SK-N-SH treated with all-trans-retinoic acid at 6 μM for 48 hours (cell line): ENCODE measurements around the gene MACF1.
"Not testable (repeated sequence)": the region's sequence is repeated elsewhere in the genome, so short reads cannot be mapped to it uniquely, and the experiment has no call there.

Experiments used
- CSDC2 ChIP-seq: fragments of 250-450 bp; sonication (Bioruptor Pico); IDR thresholded peaks from 2 replicates; pipeline ENCODE4 v1.5.0; 2020; ENCODE audit warnings: mild to moderate bottlenecking, moderate library complexity
- ESRRG ChIP-seq: fragments of 250-450 bp; sonication (Bioruptor Pico); IDR thresholded peaks from 2 replicates; pipeline ENCODE4 v1.6.1; 2021; ENCODE audit warnings: mild to moderate bottlenecking
- ISL1 ChIP-seq: fragments of 250-450 bp; sonication (Bioruptor Pico); IDR thresholded peaks from 2 replicates; pipeline ENCODE4 v2.1.2; 2022; ENCODE audit warnings: mild to moderate bottlenecking, moderate library complexity
- OSR1 ChIP-seq: fragments of 250-450 bp; sonication (Bioruptor Pico); IDR thresholded peaks from 2 replicates; pipeline ENCODE4 v1.8.0; 2022; ENCODE audit warnings: moderate library complexity, mild to moderate bottlenecking, inconsistent platforms
- RARB ChIP-seq: fragments of 250-450 bp; sonication (Bioruptor Pico); IDR thresholded peaks from 2 replicates; pipeline ENCODE4 v1.8.0; 2021; ENCODE audit warnings: mild to moderate bottlenecking, moderate library complexity
- SNAI2 ChIP-seq: fragments of 250-450 bp; sonication (Bioruptor Pico); IDR thresholded peaks from 2 replicates; pipeline ENCODE4 v1.5.0; 2020; ENCODE audit warnings: mild to moderate bottlenecking, moderate library complexity
- ZFP30 ChIP-seq: fragments of 450-650 bp; formaldehyde crosslinking; IDR thresholded peaks from 2 replicates; pipeline ENCODE4 v1.5.0; 2022; ENCODE audit warnings: mild to moderate bottlenecking, moderate library complexity
- TF ChIP-seq, protein P1 (sequence below): fragments of 250-450 bp; sonication (Bioruptor Pico); IDR thresholded peaks from 2 replicates; pipeline ENCODE4 v1.8.0; 2020; ENCODE audit warnings: mild to moderate bottlenecking, moderate library complexity, borderline replicate concordance
- TF ChIP-seq, protein P2 (sequence below): fragments of 250-450 bp; sonication (Bioruptor Pico); IDR thresholded peaks from 2 replicates; pipeline ENCODE4 v1.8.0; 2021; ENCODE audit warnings: low read depth, mild to moderate bottlenecking, moderate library complexity, borderline replicate concordance
- TF ChIP-seq, protein P3 (sequence below): fragments of 250-450 bp; sonication (Bioruptor Pico); IDR thresholded peaks from 2 replicates; pipeline ENCODE4 v1.5.0; 2020; ENCODE audit warnings: mild to moderate bottlenecking, moderate library complexity
- TF ChIP-seq, protein P4 (sequence below): fragments of 250-450 bp; sonication (Bioruptor Pico); IDR thresholded peaks from 2 replicates; pipeline ENCODE4 v1.5.1; 2020; ENCODE audit warnings: low read depth, mild to moderate bottlenecking, moderate library complexity

DNA sequence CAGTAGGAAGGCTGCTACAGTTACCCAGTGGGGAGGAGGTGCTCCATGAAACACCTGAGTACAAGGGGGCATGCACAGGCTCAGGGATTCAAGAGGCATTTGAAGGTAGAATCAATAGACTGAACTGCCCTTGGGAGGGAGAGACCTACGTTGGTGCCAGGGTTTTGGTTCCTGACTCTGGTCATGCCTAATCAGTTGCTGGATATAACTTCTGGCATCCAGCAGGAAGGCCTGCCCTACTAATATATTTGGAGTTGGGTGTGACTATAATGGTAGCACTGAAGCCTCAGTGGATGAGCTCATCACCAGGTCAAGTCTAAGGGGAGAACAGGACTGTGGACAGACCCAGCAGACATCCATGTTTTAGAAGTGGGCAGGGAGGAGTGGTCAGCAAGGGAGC is 271.1 kb downstream of the MACF1 start:
- TF ChIP-seq ESRRG, ISL1, SNAI2, ZFP30, RARB, OSR1, CSDC2 (CRISPR knock-in tag): not testable (repeated sequence)
- TF ChIP-seq, protein P1, sequence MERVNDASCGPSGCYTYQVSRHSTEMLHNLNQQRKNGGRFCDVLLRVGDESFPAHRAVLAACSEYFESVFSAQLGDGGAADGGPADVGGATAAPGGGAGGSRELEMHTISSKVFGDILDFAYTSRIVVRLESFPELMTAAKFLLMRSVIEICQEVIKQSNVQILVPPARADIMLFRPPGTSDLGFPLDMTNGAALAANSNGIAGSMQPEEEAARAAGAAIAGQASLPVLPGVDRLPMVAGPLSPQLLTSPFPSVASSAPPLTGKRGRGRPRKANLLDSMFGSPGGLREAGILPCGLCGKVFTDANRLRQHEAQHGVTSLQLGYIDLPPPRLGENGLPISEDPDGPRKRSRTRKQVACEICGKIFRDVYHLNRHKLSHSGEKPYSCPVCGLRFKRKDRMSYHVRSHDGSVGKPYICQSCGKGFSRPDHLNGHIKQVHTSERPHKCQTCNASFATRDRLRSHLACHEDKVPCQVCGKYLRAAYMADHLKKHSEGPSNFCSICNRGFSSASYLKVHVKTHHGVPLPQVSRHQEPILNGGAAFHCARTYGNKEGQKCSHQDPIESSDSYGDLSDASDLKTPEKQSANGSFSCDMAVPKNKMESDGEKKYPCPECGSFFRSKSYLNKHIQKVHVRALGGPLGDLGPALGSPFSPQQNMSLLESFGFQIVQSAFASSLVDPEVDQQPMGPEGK (CRISPR knock-in tag) = not testable (repeated sequence)
- TF ChIP-seq, protein P2, sequence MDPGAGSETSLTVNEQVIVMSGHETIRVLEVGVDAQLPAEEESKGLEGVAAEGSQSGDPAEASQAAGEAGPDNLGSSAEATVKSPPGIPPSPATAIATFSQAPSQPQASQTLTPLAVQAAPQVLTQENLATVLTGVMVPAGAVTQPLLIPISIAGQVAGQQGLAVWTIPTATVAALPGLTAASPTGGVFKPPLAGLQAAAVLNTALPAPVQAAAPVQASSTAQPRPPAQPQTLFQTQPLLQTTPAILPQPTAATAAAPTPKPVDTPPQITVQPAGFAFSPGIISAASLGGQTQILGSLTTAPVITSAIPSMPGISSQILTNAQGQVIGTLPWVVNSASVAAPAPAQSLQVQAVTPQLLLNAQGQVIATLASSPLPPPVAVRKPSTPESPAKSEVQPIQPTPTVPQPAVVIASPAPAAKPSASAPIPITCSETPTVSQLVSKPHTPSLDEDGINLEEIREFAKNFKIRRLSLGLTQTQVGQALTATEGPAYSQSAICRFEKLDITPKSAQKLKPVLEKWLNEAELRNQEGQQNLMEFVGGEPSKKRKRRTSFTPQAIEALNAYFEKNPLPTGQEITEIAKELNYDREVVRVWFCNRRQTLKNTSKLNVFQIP = not testable (repeated sequence)
- TF ChIP-seq, protein P3, sequence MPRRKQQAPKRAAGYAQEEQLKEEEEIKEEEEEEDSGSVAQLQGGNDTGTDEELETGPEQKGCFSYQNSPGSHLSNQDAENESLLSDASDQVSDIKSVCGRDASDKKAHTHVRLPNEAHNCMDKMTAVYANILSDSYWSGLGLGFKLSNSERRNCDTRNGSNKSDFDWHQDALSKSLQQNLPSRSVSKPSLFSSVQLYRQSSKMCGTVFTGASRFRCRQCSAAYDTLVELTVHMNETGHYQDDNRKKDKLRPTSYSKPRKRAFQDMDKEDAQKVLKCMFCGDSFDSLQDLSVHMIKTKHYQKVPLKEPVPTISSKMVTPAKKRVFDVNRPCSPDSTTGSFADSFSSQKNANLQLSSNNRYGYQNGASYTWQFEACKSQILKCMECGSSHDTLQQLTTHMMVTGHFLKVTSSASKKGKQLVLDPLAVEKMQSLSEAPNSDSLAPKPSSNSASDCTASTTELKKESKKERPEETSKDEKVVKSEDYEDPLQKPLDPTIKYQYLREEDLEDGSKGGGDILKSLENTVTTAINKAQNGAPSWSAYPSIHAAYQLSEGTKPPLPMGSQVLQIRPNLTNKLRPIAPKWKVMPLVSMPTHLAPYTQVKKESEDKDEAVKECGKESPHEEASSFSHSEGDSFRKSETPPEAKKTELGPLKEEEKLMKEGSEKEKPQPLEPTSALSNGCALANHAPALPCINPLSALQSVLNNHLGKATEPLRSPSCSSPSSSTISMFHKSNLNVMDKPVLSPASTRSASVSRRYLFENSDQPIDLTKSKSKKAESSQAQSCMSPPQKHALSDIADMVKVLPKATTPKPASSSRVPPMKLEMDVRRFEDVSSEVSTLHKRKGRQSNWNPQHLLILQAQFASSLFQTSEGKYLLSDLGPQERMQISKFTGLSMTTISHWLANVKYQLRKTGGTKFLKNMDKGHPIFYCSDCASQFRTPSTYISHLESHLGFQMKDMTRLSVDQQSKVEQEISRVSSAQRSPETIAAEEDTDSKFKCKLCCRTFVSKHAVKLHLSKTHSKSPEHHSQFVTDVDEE (CRISPR knock-in tag) = not testable (repeated sequence)
- TF ChIP-seq, protein P4, sequence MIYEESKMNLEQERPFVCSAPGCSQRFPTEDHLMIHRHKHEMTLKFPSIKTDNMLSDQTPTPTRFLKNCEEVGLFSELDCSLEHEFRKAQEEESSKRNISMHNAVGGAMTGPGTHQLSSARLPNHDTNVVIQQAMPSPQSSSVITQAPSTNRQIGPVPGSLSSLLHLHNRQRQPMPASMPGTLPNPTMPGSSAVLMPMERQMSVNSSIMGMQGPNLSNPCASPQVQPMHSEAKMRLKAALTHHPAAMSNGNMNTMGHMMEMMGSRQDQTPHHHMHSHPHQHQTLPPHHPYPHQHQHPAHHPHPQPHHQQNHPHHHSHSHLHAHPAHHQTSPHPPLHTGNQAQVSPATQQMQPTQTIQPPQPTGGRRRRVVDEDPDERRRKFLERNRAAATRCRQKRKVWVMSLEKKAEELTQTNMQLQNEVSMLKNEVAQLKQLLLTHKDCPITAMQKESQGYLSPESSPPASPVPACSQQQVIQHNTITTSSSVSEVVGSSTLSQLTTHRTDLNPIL (CRISPR knock-in tag) = not testable (repeated sequence)
